ENCODE results near the gene CCDC89.

The CCDC89 gene

GRCh38 chr11:85634747-85635146, 51.2 kb downstream of the CCDC89 start:
- H2AFZ ChIP-seq (ENCODE audit: low read length) = no peak overlapping the region
- H3K79me1 ChIP-seq (ENCODE audit: low read depth, low read length) = no peaks in the 10 kb centered on the region
- no peak for DNase-seq (ENCODE audit: low spot score)
- no peak overlapping the region for H2AK5ac ChIP-seq (ENCODE audit: low read depth, low read length)
- H3K9ac ChIP-seq (ENCODE audit: low read depth, low read length, poor library complexity) = no peak overlapping the region
- H4K91ac ChIP-seq (ENCODE audit: low read depth, low read length, poor library complexity) = no peak overlapping the region
- no peak overlapping the region for H4K8ac ChIP-seq (ENCODE audit: low read depth, low read length)
- H3K14ac ChIP-seq (ENCODE audit: low read length) = no peak overlapping the region
- peaks cover 2 to 78% of the 10 kb centered on the region in 2 donors for H3K36me3 ChIP-seq (replicated peaks in 1 of 2; ENCODE audit: control insufficient read depth in 2 of 2, insufficient read depth in 2 of 2, low read length in 2 of 2)
- no peak overlapping the region for H3K23ac ChIP-seq (ENCODE audit: low read depth, low read length, poor library complexity)
- no peak overlapping the region for H2BK5ac ChIP-seq (ENCODE audit: low read length)
- H2BK15ac ChIP-seq (ENCODE audit: low read length) = no peak overlapping the region
- no peak overlapping the region for H3K4ac ChIP-seq (ENCODE audit: low read length)
- no peak overlapping the region for H3K27ac ChIP-seq (replicated peaks; ENCODE audit: low read length)
- H3K18ac ChIP-seq (ENCODE audit: low read length) = no peak overlapping the region
- peaks cover 0 to 4% of the 10 kb centered on the region in 2 donors for H3K4me1 ChIP-seq (ENCODE audit: control insufficient read depth in 2 of 2, insufficient read depth in 1 of 2, low read depth in 1 of 2, low read length in 2 of 2)
- no peak overlapping the region for H2BK12ac ChIP-seq (ENCODE audit: low read length)
- H3K4me2 ChIP-seq (ENCODE audit: insufficient read depth, low read length, poor library complexity, severe bottlenecking) = no peak overlapping the region
- no peak overlapping the region for H3K4me3 ChIP-seq (ENCODE audit: low read length in 2 of 2)
- WGBS, 2 donors (ENCODE audit: extremely low coverage in 2 of 2, insufficient read length in 2 of 2, insufficient replicate concordance in 1 of 2) = no CpG with 5 or more reads among the region's 3 CpGs
- no peak overlapping the region for H2BK120ac ChIP-seq (ENCODE audit: low read depth, low read length)
- no peaks in the 10 kb centered on the region for H3K9me3 ChIP-seq (replicated peaks in 1 of 2; ENCODE audit: control insufficient read depth in 2 of 2, insufficient read depth in 1 of 2, low read depth in 1 of 2, low read length in 2 of 2)
- no peaks in the 10 kb centered on the region for H3K27me3 ChIP-seq (ENCODE audit: control insufficient read depth in 3 of 3, insufficient read depth in 3 of 3, low read depth in 1 of 3, low read length in 3 of 3)

Measured in neuronal stem cell (in vitro differentiated cells).